ENCODE measurements around the gene MMP3. TPM values are rescaled to one million over a fixed set of nuclear protein-coding genes. Genes with fewer than 3 reads are reported as not detected.
A peak's percentile ranks its signal among the peaks of the same experiment; 100 is the strongest.

The MMP3 gene
- total and polyA plus RNA-seq, 9 of the 15 experiments (the other 6 are each of a cell fraction or from before 2014, with no cell fraction given): not detected

- Histone ChIP-seq H3K36me3 (ENCODE audit: control insufficient read depth, insufficient read depth, low read length) (no peaks in the 10 kb centered on the region), H4K20me1 (replicated peaks; ENCODE audit: control insufficient read depth, insufficient read depth, low read length) (no peaks in the 10 kb centered on the region), H3K9me1 (ENCODE audit: control insufficient read depth, insufficient read depth, low read length) (no peaks in the 10 kb centered on the region), H3K9ac (ENCODE audit: insufficient read depth in 1 of 2, low read depth in 2 of 2, low read length in 2 of 2) (no peak overlapping the region), H3K4me3 (no peak overlapping the region), H3K79me2 (ENCODE audit: control insufficient read depth, insufficient read depth, low read length) (no peaks in the 10 kb centered on the region), H3K4me1 (replicated peaks in 1 of 2; ENCODE audit: control insufficient read depth in 2 of 2, insufficient read depth in 2 of 2, low read length in 2 of 2) (no peaks in the 10 kb centered on the region), H3K4me2 (ENCODE audit: insufficient read depth, low read length) (no peak overlapping the region), H3K9me3 (replicated peaks; ENCODE audit: control insufficient read depth, insufficient read depth, low read depth, low read length) (no peaks in the 10 kb centered on the region), H3K27ac (ENCODE audit: extremely low read depth, low read depth, low read length) (no peak overlapping the region), H3K27me3 (ENCODE audit: control insufficient read depth in 2 of 2, insufficient read depth in 2 of 2, low read length in 2 of 2) (no peaks in the 10 kb centered on the region), H2AFZ (ENCODE audit: low read depth, low read length) (0 out of 2 replicates have a peak overlapping the region, but pooled peaks have one; percentile 16)
- no peak for TF ChIP-seq DEAF1 (CRISPR knock-in tag; IDR thresholded peaks at IDR 0.05)
- TF ChIP-seq RAD21 (CRISPR knock-in tag; conservative IDR thresholded peaks at IDR 0.05 in 1 of 2, IDR thresholded peaks at IDR 0.05 in 1 of 2): peak; percentile 16 to 38; a peak in 2 of 4 replicates
- peak; percentile 20 to 44 (median 35); a peak in 1 of 6 replicates for TF ChIP-seq CTCF (IDR thresholded peaks at IDR 0.05 in 2 of 3, conservative IDR thresholded peaks at IDR 0.05 in 1 of 3; ENCODE audit: insufficient read depth in 2 of 3, low read depth in 1 of 3, low read length in 3 of 3)
- ATAC-seq: peak; percentile 77
- 4% methylated on average over 30 of the region's 38 CpGs for WGBS (ENCODE audit: insufficient coverage, low coverage, missing lambda C conversion rate)
- peak in 2 of 4 experiments; percentile 12 to 21 for DNase-seq (ENCODE audit: extremely low read depth in 1 of 4, low spot score in 3 of 4)
- ChIA-PET CTCF (ENCODE audit: low intra/inter-chr PET ratio) (no interaction called here), POLR2A (no interaction called here)
- intact Hi-C loops (cut with micrococcal nuclease): loop anchor here (10.0 kb wide), 1 partner anchor 203 kb away; no protein-coding TSS in a partner anchor
- FAIRE-seq: no peak
- in situ Hi-C loops (cut with MboI): no loop called here
- no TSS peak for BruUV-seq (replicated peaks)
These were observed 11.6 kb downstream of the MMP3 start for GRCh38 chr11:102831489-102832440.
